H9 (cell line): ENCODE data around the gene KANK4. TPM values are rescaled to one million over a fixed set of nuclear protein-coding genes. Genes with fewer than 3 reads are reported as not detected.

Experiments
- DNase-seq: peaks from one replicate; pipeline ENCODE4 v3.0.0-alpha.2; 2017
- H2AFZ ChIP-seq: one replicate; pipeline ENCODE4 v1.6.1; 2013; ENCODE audit warnings: mild to moderate bottlenecking, low read length, control low read depth, moderate library complexity
- H2AK5ac ChIP-seq: 2 replicates; pipeline ENCODE4 v1.6.1; 2013; ENCODE audit warnings: low read length, control low read depth, mixed read lengths; ENCODE audit not compliant: insufficient read length
- H2BK120ac ChIP-seq: one replicate; pipeline ENCODE4 v1.6.1; 2013; ENCODE audit warnings: low read depth, mild to moderate bottlenecking, low read length, control low read depth, inconsistent platforms; ENCODE audit not compliant: poor library complexity, severe bottlenecking
- H2BK12ac ChIP-seq: 2 replicates; pipeline ENCODE4 v1.6.1; 2013; ENCODE audit warnings: low read length, control low read depth, mixed read lengths, low read depth; ENCODE audit not compliant: insufficient read length
- H2BK15ac ChIP-seq: 2 replicates; pipeline ENCODE4 v1.6.1; 2013; ENCODE audit warnings: low read depth, low read length, control low read depth
- H2BK20ac ChIP-seq: one replicate; pipeline ENCODE4 v1.6.1; 2013; ENCODE audit warnings: low read depth, mild to moderate bottlenecking, low read length, control low read depth, inconsistent platforms; ENCODE audit not compliant: poor library complexity, severe bottlenecking
- H2BK5ac ChIP-seq: 2 replicates; pipeline ENCODE4 v1.6.1; 2013; ENCODE audit warnings: low read length, control low read depth, mixed read lengths; ENCODE audit not compliant: insufficient read length
- H3K14ac ChIP-seq: 2 replicates; pipeline ENCODE4 v1.6.1; 2013; ENCODE audit warnings: low read length, control low read depth; ENCODE audit not compliant: insufficient read depth
- H3K18ac ChIP-seq: 2 replicates; pipeline ENCODE4 v1.6.1; 2013; ENCODE audit warnings: low read depth, mild to moderate bottlenecking, mixed read lengths, low read length, control low read depth; ENCODE audit not compliant: insufficient read length
- H3K23ac ChIP-seq: 2 replicates; pipeline ENCODE4 v1.6.1; 2013; ENCODE audit warnings: low read length, control low read depth, mixed read lengths, low read depth; ENCODE audit not compliant: insufficient read length
- H3K23me2 ChIP-seq: 2 replicates; pipeline ENCODE4 v1.6.1; 2013; ENCODE audit warnings: low read depth, mild to moderate bottlenecking, mixed read lengths, low read length, control low read depth; ENCODE audit not compliant: insufficient read length, poor library complexity, severe bottlenecking
- H3K27ac ChIP-seq: 2 replicates; pipeline ENCODE4 v1.5.1; 2013; ENCODE audit warnings: low read length, control low read depth, mixed read lengths, low read depth; ENCODE audit not compliant: insufficient read length
- H3K27me3 ChIP-seq: 2 replicates; pipeline ENCODE4 v1.6.1; 2013; ENCODE audit warnings: low read length, control low read depth, inconsistent platforms; ENCODE audit not compliant: insufficient read depth
- H3K4ac ChIP-seq: 2 replicates; pipeline ENCODE4 v1.6.1; 2013; ENCODE audit warnings: low read depth, mild to moderate bottlenecking, control low read depth, inconsistent platforms, low read length, moderate library complexity
- H3K4me1 ChIP-seq: 2 replicates; pipeline ENCODE4 v1.6.1; 2013; ENCODE audit warnings: low read length, control low read depth, inconsistent platforms; ENCODE audit not compliant: insufficient read depth
- H3K4me2 ChIP-seq: 2 replicates; pipeline ENCODE4 v1.6.1; 2013; ENCODE audit warnings: low read length, control low read depth, mixed read lengths; ENCODE audit not compliant: insufficient read length, insufficient read depth
- H3K56ac ChIP-seq: 2 replicates; pipeline ENCODE4 v1.6.1; 2013; ENCODE audit warnings: low read depth, mild to moderate bottlenecking, mixed read lengths, low read length, control low read depth; ENCODE audit not compliant: insufficient read length
- H3K79me1 ChIP-seq: 2 replicates; pipeline ENCODE4 v1.6.1; 2013; ENCODE audit warnings: low read depth, mild to moderate bottlenecking, moderate library complexity, low read length, control low read depth, inconsistent platforms; ENCODE audit not compliant: insufficient read depth, poor library complexity, severe bottlenecking
- H3K79me2 ChIP-seq: 2 replicates; pipeline ENCODE4 v1.6.1; 2013; ENCODE audit warnings: low read length, control low read depth, inconsistent platforms; ENCODE audit not compliant: insufficient read depth
- H3K9ac ChIP-seq: 2 replicates; pipeline ENCODE4 v1.6.1; 2013; ENCODE audit warnings: low read length, control low read depth, mixed read lengths; ENCODE audit not compliant: insufficient read length; ENCODE audit errors: extremely low read depth
- H3K9me3 ChIP-seq: one replicate; pipeline ENCODE4 v1.6.1; 2013; ENCODE audit warnings: low read depth, low read length, inconsistent platforms; ENCODE audit not compliant: control insufficient read depth
- H3T11ph ChIP-seq: one replicate; pipeline ENCODE4 v1.6.1; 2013; ENCODE audit warnings: mild to moderate bottlenecking, low read length, control low read depth, inconsistent platforms
- H4K20me1 ChIP-seq: one replicate; pipeline ENCODE4 v1.6.1; 2013; ENCODE audit not compliant: control insufficient read depth, insufficient read length, insufficient read depth
- H4K5ac ChIP-seq: 2 replicates; pipeline ENCODE4 v1.6.1; 2013; ENCODE audit warnings: low read depth, mild to moderate bottlenecking, mixed read lengths, low read length, control low read depth; ENCODE audit not compliant: insufficient read length
- H4K8ac ChIP-seq: replicated peaks from 2 replicates; pipeline ENCODE4 v1.6.1; 2013; ENCODE audit warnings: low read length, control low read depth, mixed read lengths, low read depth; ENCODE audit not compliant: insufficient read length
- H4K91ac ChIP-seq: 2 replicates; pipeline ENCODE4 v1.6.1; 2013; ENCODE audit warnings: low read depth, mild to moderate bottlenecking, moderate library complexity, mixed read lengths, low read length, control low read depth; ENCODE audit not compliant: insufficient read length
- H3K27ac Mint-ChIP-seq, 3 experiments: 2 replicates in 2 of 3; 3 replicates in 1 of 3; pipeline ENCODE4 v1.8.0; 2020 to 2021; ENCODE audit warnings: mixed read lengths in 3 of 3, mild to moderate bottlenecking in 1 of 3, moderate library complexity in 1 of 3
- H3K27me3 Mint-ChIP-seq: 2 replicates; pipeline ENCODE4 v1.8.0; 2021; ENCODE audit warnings: low read depth, mild to moderate bottlenecking, moderate library complexity, mixed read lengths
- H3K36me3 Mint-ChIP-seq, 3 experiments: 2 replicates in 2 of 3; 3 replicates in 1 of 3; pipeline ENCODE4 v1.8.0; 2020 to 2021; ENCODE audit warnings: low read depth in 3 of 3, mixed read lengths in 3 of 3; ENCODE audit not compliant: insufficient read depth in 1 of 3
- H3K4me1 Mint-ChIP-seq, 2 experiments: 2 replicates each; pipeline ENCODE4 v1.8.0; 2020; ENCODE audit warnings: mixed read lengths in 2 of 2
- H3K4me3 Mint-ChIP-seq, 2 experiments: 2 replicates in 1 of 2; 3 replicates in 1 of 2; pipeline ENCODE4 v1.8.0; 2020 to 2021; ENCODE audit warnings: mild to moderate bottlenecking in 2 of 2, mixed read lengths in 2 of 2, moderate library complexity in 1 of 2
- H3K9me3 Mint-ChIP-seq, 2 experiments: 2 replicates in 1 of 2; 3 replicates in 1 of 2; pipeline ENCODE4 v1.8.0; 2020; ENCODE audit warnings: mild to moderate bottlenecking in 2 of 2, mixed read lengths in 2 of 2, moderate library complexity in 1 of 2
- WGBS: extraction: QIAGEN DNeasy Blood & Tissue Kit; methylation state at CpG from one replicate; pipeline ENCODE4 v1.1.7; 2013; ENCODE audit warnings: missing lambda C conversion rate, low lambda C conversion rate, mixed read lengths; ENCODE audit not compliant: insufficient read length; ENCODE audit errors: extremely low coverage; 5-methylcytosine and 5-hydroxymethylcytosine counted together
- total RNA-seq: library from RNA; stranded (reverse); gene quantifications from 2 replicates; pipeline ENCODE4 v1.2.1, GENCODE V29; 2021
- TF ChIP-seq, protein P1 (sequence below): fragments of 200-600 bp; sonication (generic); conservative IDR thresholded peaks from 3 replicates; pipeline ENCODE4 v1.8.0; 2021; ENCODE audit warnings: antibody characterized with exemption, mild to moderate bottlenecking

The KANK4 gene
- total RNA-seq, 1 experiment from 2014 or later: 0.15 TPM

- Histone ChIP-seq H2AFZ (no peak overlapping the region), H3T11ph (no peak overlapping the region), H3K27ac (no peak overlapping the region), H3K79me2 (no peaks in the 10 kb centered on the region), H3K9me3 (no peaks in the 10 kb centered on the region), H3K79me1 (no peaks in the 10 kb centered on the region), H2AK5ac (no peak overlapping the region), H2BK12ac (no peak overlapping the region), H4K5ac (no peak overlapping the region), H2BK5ac (no peak overlapping the region), H3K4ac (no peak overlapping the region), H3K14ac (no peak overlapping the region), H3K27me3 (no peaks in the 10 kb centered on the region), H3K4me2 (no peak overlapping the region), H2BK15ac (no peak overlapping the region), H2BK20ac (no peak overlapping the region), H4K20me1 (no peaks in the 10 kb centered on the region), H2BK120ac (no peak overlapping the region), H3K18ac (no peak overlapping the region), H3K56ac (no peak overlapping the region), H3K23ac (no peak overlapping the region), H3K4me1 (no peaks in the 10 kb centered on the region), H3K23me2 (no peaks in the 10 kb centered on the region), H4K8ac (no peak overlapping the region), H3K9ac (no peak overlapping the region), H4K91ac (no peak overlapping the region)
- H3K27ac Mint-ChIP-seq: 0 out of 7 replicates have a peak overlapping the region, but pooled peaks of 1 of the 3 experiments have one; percentile 47
- peaks cover 2% of the 10 kb centered on the region; the same call in 1 of the 2 replicates for H3K27me3 Mint-ChIP-seq
- peaks cover 8 to 10% of the 10 kb centered on the region in 2 experiments for H3K9me3 Mint-ChIP-seq
- peaks cover 1 to 6% (median 4%) of the 10 kb centered on the region in 3 experiments; a peak in 3 of 7 replicates for H3K36me3 Mint-ChIP-seq
- H3K4me1 Mint-ChIP-seq: peaks cover 6 to 7% of the 10 kb centered on the region in 2 experiments; a peak in 3 of 4 replicates
- DNase-seq: no peak
- WGBS: no CpG with 5 or more reads among the region's 7 CpGs
- H3K4me3 Mint-ChIP-seq: no peak overlapping the region
- TF ChIP-seq, protein P1, sequence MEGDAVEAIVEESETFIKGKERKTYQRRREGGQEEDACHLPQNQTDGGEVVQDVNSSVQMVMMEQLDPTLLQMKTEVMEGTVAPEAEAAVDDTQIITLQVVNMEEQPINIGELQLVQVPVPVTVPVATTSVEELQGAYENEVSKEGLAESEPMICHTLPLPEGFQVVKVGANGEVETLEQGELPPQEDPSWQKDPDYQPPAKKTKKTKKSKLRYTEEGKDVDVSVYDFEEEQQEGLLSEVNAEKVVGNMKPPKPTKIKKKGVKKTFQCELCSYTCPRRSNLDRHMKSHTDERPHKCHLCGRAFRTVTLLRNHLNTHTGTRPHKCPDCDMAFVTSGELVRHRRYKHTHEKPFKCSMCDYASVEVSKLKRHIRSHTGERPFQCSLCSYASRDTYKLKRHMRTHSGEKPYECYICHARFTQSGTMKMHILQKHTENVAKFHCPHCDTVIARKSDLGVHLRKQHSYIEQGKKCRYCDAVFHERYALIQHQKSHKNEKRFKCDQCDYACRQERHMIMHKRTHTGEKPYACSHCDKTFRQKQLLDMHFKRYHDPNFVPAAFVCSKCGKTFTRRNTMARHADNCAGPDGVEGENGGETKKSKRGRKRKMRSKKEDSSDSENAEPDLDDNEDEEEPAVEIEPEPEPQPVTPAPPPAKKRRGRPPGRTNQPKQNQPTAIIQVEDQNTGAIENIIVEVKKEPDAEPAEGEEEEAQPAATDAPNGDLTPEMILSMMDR: no peak
These were observed 47.8 kb upstream of the KANK4 start for GRCh38 chr1:62367005-62367557.
